IMR-90 (cell line): ENCODE results near the gene BECN2. TPM values are rescaled to one million over a fixed set of nuclear protein-coding genes. Genes with fewer than 3 reads are reported as not detected.

Experiments used
- ATAC-seq: fragments of 200-7000 bp; cut with Tn5 transposase; 2 replicates; pipeline ENCODE4 v1.9.1; 2020; ENCODE audit warnings: low read depth, mild to moderate bottlenecking, moderate library complexity
- BruUV-seq: library from RNA; stranded (reverse); fragments of 400-500 nt; replicated peaks from 2 replicates; lab custom pipeline; 2021; lab: Mats Ljungman, UMichigan
- CTCF ChIA-PET: fragments of 300-600 bp; formaldehyde crosslinking; extraction: SDS; loops from one replicate; lab custom pipeline; 2021; ENCODE audit warnings: antibody characterized with exemption; lab: Yijun Ruan, JAX
- POLR2A ChIA-PET: fragments of 300-600 bp; sonication (Branson Sonifier 250); formaldehyde crosslinking; loops from one replicate; lab custom pipeline; 2022; ENCODE audit warnings: antibody characterized with exemption; ENCODE audit not compliant: unreplicated experiment; lab: Charles Lee
- DNase-seq: peaks from one replicate; pipeline ENCODE4 v3.0.0; 2013
- H2AFZ ChIP-seq: replicated peaks from 2 replicates; pipeline ENCODE3; 2013; ENCODE audit warnings: low read length, mild to moderate bottlenecking; ENCODE audit not compliant: poor library complexity
- H2AK5ac ChIP-seq: 2 replicates; pipeline ENCODE4 v1.6.1; 2013; ENCODE audit warnings: low read depth, low read length, inconsistent platforms
- H2AK9ac ChIP-seq: replicated peaks from 2 replicates; pipeline ENCODE3; 2013; ENCODE audit warnings: mild to moderate bottlenecking, low read depth, low read length, moderate library complexity; ENCODE audit not compliant: poor library complexity
- H2BK120ac ChIP-seq: 2 replicates; pipeline ENCODE4 v1.6.1; 2013; ENCODE audit warnings: low read depth, low read length, inconsistent platforms
- H2BK15ac ChIP-seq: 3 replicates; pipeline ENCODE4 v1.6.1; 2013; ENCODE audit warnings: low read depth, low read length, inconsistent platforms
- H2BK20ac ChIP-seq: 2 replicates; pipeline ENCODE4 v1.6.1; 2013; ENCODE audit warnings: low read depth, mild to moderate bottlenecking, inconsistent platforms, low read length, moderate library complexity
- H2BK5ac ChIP-seq: 2 replicates; pipeline ENCODE4 v1.6.1; 2013; ENCODE audit warnings: mild to moderate bottlenecking, low read depth, low read length, inconsistent platforms; ENCODE audit not compliant: poor library complexity, severe bottlenecking
- H3K14ac ChIP-seq: replicated peaks from 2 replicates; pipeline ENCODE4 v1.6.1; 2013; ENCODE audit warnings: low read depth, low read length, inconsistent platforms
- H3K18ac ChIP-seq: 2 replicates; pipeline ENCODE4 v1.6.1; 2013; ENCODE audit warnings: low read depth, low read length, control low read depth
- H3K23ac ChIP-seq: 2 replicates; pipeline ENCODE4 v1.6.1; 2013; ENCODE audit warnings: low read depth, low read length, inconsistent platforms
- H3K27ac ChIP-seq: 2 replicates; pipeline ENCODE4 v1.5.1; 2013; ENCODE audit warnings: mild to moderate bottlenecking, control low read depth, low read length; ENCODE audit not compliant: insufficient read depth
- H3K27me3 ChIP-seq: 2 replicates; pipeline ENCODE4 v1.6.1; 2013; ENCODE audit warnings: low read length; ENCODE audit not compliant: control insufficient read depth, insufficient read depth
- H3K36me3 ChIP-seq: 2 replicates; pipeline ENCODE4 v1.6.1; 2013; ENCODE audit warnings: low read length, mixed read lengths; ENCODE audit not compliant: control insufficient read depth, insufficient read depth
- H3K4ac ChIP-seq: 2 replicates; pipeline ENCODE4 v1.6.1; 2013; ENCODE audit warnings: low read depth, low read length, inconsistent platforms
- H3K4me1 ChIP-seq: 2 replicates; pipeline ENCODE4 v1.6.1; 2013; ENCODE audit warnings: low read length, mixed read lengths; ENCODE audit not compliant: control insufficient read depth, insufficient read depth
- H3K4me2 ChIP-seq: 2 replicates; pipeline ENCODE4 v1.6.1; 2013; ENCODE audit warnings: low read depth, mild to moderate bottlenecking, control low read depth, low read length, moderate library complexity
- H3K4me3 ChIP-seq: 2 replicates; pipeline ENCODE4 v1.5.1; 2013; ENCODE audit warnings: low read depth, mild to moderate bottlenecking, control low read depth, low read length, moderate library complexity; ENCODE audit not compliant: insufficient read depth
- H3K56ac ChIP-seq: 2 replicates; pipeline ENCODE4 v1.6.1; 2013; ENCODE audit warnings: low read length, inconsistent platforms; ENCODE audit not compliant: insufficient read depth; ENCODE audit errors: extremely low read depth
- H3K79me1 ChIP-seq, 2 experiments: 2 replicates each; pipeline ENCODE4 v1.6.1; 2013; ENCODE audit warnings: low read length in 2 of 2, inconsistent platforms in 1 of 2, low read depth in 1 of 2
- H3K9ac ChIP-seq: 2 replicates; pipeline ENCODE4 v1.6.1; 2013; ENCODE audit warnings: low read depth, low read length, control low read depth
- H3K9me1 ChIP-seq: 2 replicates; pipeline ENCODE4 v1.6.1; 2013; ENCODE audit warnings: low read length, inconsistent platforms; ENCODE audit not compliant: insufficient read depth
- H3K9me3 ChIP-seq: 2 replicates; pipeline ENCODE4 v1.6.1; 2013; ENCODE audit warnings: low read length; ENCODE audit not compliant: control insufficient read depth, insufficient read depth
- H4K20me1 ChIP-seq: 2 replicates; pipeline ENCODE4 v1.6.1; 2013; ENCODE audit warnings: low read length, inconsistent platforms; ENCODE audit not compliant: insufficient read depth
- H4K5ac ChIP-seq: 2 replicates; pipeline ENCODE4 v1.6.1; 2013; ENCODE audit warnings: mild to moderate bottlenecking, low read depth, low read length, control low read depth
- H4K8ac ChIP-seq, 2 experiments: 2 replicates each; pipeline ENCODE4 v1.6.1; 2013; ENCODE audit warnings: low read depth in 2 of 2, low read length in 2 of 2, control low read depth in 1 of 2, inconsistent platforms in 1 of 2
- H4K91ac ChIP-seq: 2 replicates; pipeline ENCODE4 v1.6.1; 2013; ENCODE audit warnings: low read depth, low read length, inconsistent platforms; ENCODE audit not compliant: insufficient read depth
- BHLHE40 ChIP-seq: fragments of 150-350 bp; IDR thresholded peaks from 2 replicates; pipeline ENCODE4 v1.6.1; 2016; ENCODE audit warnings: mild to moderate bottlenecking, low read depth, low read length
- CEBPB ChIP-seq: IDR thresholded peaks from 2 replicates; pipeline ENCODE4 v1.6.1; 2012; ENCODE audit warnings: low read depth, low read length, improper control_type of control experiment
- CHD1 ChIP-seq: IDR thresholded peaks from 2 replicates; pipeline ENCODE4 v1.6.1; 2012; ENCODE audit warnings: low read depth, low read length, improper control_type of control experiment
- FOS ChIP-seq: fragments of 150-350 bp; IDR thresholded peaks from 2 replicates; pipeline ENCODE4 v1.6.1; 2016; ENCODE audit warnings: low read depth, low read length
- MAFK ChIP-seq: IDR thresholded peaks from 2 replicates; pipeline ENCODE4 v1.6.1; 2012; ENCODE audit warnings: low read depth, low read length, improper control_type of control experiment
- MAZ ChIP-seq: IDR thresholded peaks from 2 replicates; pipeline ENCODE4 v1.6.1; 2012; ENCODE audit warnings: low read depth, mild to moderate bottlenecking, low read length, improper control_type of control experiment, moderate library complexity, borderline replicate concordance
- MXI1 ChIP-seq: IDR thresholded peaks from 2 replicates; pipeline ENCODE4 v1.6.1; 2012; ENCODE audit warnings: low read depth, mild to moderate bottlenecking, low read length, moderate library complexity, borderline replicate concordance
- NFE2L2 ChIP-seq: fragments of 150-350 bp; IDR thresholded peaks from 2 replicates; pipeline ENCODE4 v1.6.1; 2016; ENCODE audit warnings: low read depth, mild to moderate bottlenecking, low read length
- POLR2A ChIP-seq: IDR thresholded peaks from 2 replicates; pipeline ENCODE4 v1.6.1; 2012; ENCODE audit warnings: mild to moderate bottlenecking, low read depth, low read length
- RAD21 ChIP-seq: IDR thresholded peaks from 2 replicates; pipeline ENCODE4 v1.6.1; 2012; ENCODE audit warnings: low read length, improper control_type of control experiment
- RCOR1 ChIP-seq: IDR thresholded peaks from 2 replicates; pipeline ENCODE4 v1.6.1; 2012; ENCODE audit warnings: mild to moderate bottlenecking, low read length, improper control_type of control experiment; ENCODE audit not compliant: insufficient replicate concordance
- RFX5 ChIP-seq: IDR thresholded peaks from 2 replicates; pipeline ENCODE4 v1.8.0; 2012; ENCODE audit warnings: low read depth, mild to moderate bottlenecking, low read length, moderate library complexity
- SMC3 ChIP-seq: fragments of 150-350 bp; IDR thresholded peaks from 2 replicates; pipeline ENCODE4 v1.6.1; 2016; ENCODE audit warnings: low read depth, mild to moderate bottlenecking, antibody characterized with exemption, low read length, moderate library complexity
- WGBS, 2 experiments: methylation state at CpG; one replicate each; pipeline versions ENCODE4 v1.1.5 to v1.1.7; 2013; ENCODE audit warnings: missing lambda C conversion rate in 2 of 2; ENCODE audit not compliant: insufficient read length in 1 of 2; ENCODE audit errors: extremely low coverage in 2 of 2; 5-methylcytosine and 5-hydroxymethylcytosine counted together
- dilution Hi-C: fragments of 300-500 bp; cut with HindIII; formaldehyde crosslinking; loops from one replicate; pipeline ENCODE4 v1.14.3; 2018; ENCODE audit warnings: low sequenced_read_pairs; ENCODE audit not compliant: unreplicated experiment
- in situ Hi-C: fragments of 300-500 bp; cut with MboI; formaldehyde crosslinking; loops from 3 replicates; pipeline ENCODE4 v1.14.3; 2019; ENCODE audit warnings: low sequenced_read_pairs, inconsistent platforms, mixed read lengths
- intact Hi-C: fragments of 100-400 bp; cut with micrococcal nuclease; formaldehyde crosslinking; loops from 2 replicates; pipeline ENCODE4 v1.10.0; 2022
- polyA plus RNA-seq, 3 experiments: library from polyadenylated mRNA; depleted of rRNA; stranded (reverse); fragments of >200 nt; gene quantifications; 2 replicates each; pipeline ENCODE4 v1.2.3, GENCODE V29; 2012; ENCODE audit warnings: low replicate concordance in 1 of 3
- total RNA-seq: library from RNA; depleted of rRNA; stranded (reverse); fragments of >200 nt; gene quantifications from 2 replicates; pipeline ENCODE4 v1.2.3, GENCODE V29; 2012
- TF ChIP-seq, protein P1 (sequence below): fragments of 150-350 bp; IDR thresholded peaks from 2 replicates; pipeline ENCODE4 v1.6.1; 2016; ENCODE audit warnings: low read depth, mild to moderate bottlenecking, low read length, moderate library complexity, borderline replicate concordance

Gene BECN2
- total and polyA plus RNA-seq, 2 of the 4 experiments (the other 2 are of a cell fraction): not detected

GRCh38 chr1:241976229-241976628 is 18.7 kb downstream of the BECN2 start:
- no peaks in the 10 kb centered on the region for H3K79me1 ChIP-seq
- H3K9ac ChIP-seq: no peak overlapping the region
- no peak overlapping the region for H3K4ac ChIP-seq
- H3K56ac ChIP-seq: no peak overlapping the region
- ChIA-PET POLR2A (no interaction called here), CTCF (no interaction called here)
- no peak overlapping the region for H3K23ac ChIP-seq
- H4K5ac ChIP-seq: no peak overlapping the region
- in situ Hi-C loops: loop anchor here (25.0 kb wide), 1 partner anchor 439 kb away; the partner anchor contains the start of gene KMO
- no TSS peak for BruUV-seq
- H2BK20ac ChIP-seq: no peak overlapping the region
- no CpG with 5 or more reads among the region's 6 CpGs for WGBS, 2 experiments
- H2AFZ ChIP-seq: no peak overlapping the region
- no peak overlapping the region for H4K91ac ChIP-seq
- H3K27me3 ChIP-seq: no peaks in the 10 kb centered on the region
- intact Hi-C loops: no loop called here
- H4K8ac ChIP-seq: no peak overlapping the region
- H2AK9ac ChIP-seq: no peak overlapping the region
- no peak overlapping the region for H3K4me2 ChIP-seq
- no peaks in the 10 kb centered on the region for H3K4me1 ChIP-seq
- H3K14ac ChIP-seq: no peak overlapping the region
- H2BK15ac ChIP-seq: no peak overlapping the region
- H2BK5ac ChIP-seq: no peak overlapping the region
- no peak overlapping the region for H3K18ac ChIP-seq
- no peaks in the 10 kb centered on the region for H3K36me3 ChIP-seq
- H3K9me1 ChIP-seq: no peaks in the 10 kb centered on the region
- peaks cover 4% of the 10 kb centered on the region; the same call in 1 of the 2 replicates for H3K9me3 ChIP-seq
- DNase-seq (no peak), ATAC-seq (no peak)
- no peak overlapping the region for H3K4me3 ChIP-seq
- TF ChIP-seq RFX5 (no peak), RAD21 (no peak), SMC3 (no peak), MXI1 (no peak), CHD1 (no peak), MAZ (no peak), BHLHE40 (no peak), NFE2L2 (no peak), POLR2A (no peak), MAFK (no peak), CEBPB (no peak), FOS (no peak), RCOR1 (no peak)
- TF ChIP-seq, protein P1, sequence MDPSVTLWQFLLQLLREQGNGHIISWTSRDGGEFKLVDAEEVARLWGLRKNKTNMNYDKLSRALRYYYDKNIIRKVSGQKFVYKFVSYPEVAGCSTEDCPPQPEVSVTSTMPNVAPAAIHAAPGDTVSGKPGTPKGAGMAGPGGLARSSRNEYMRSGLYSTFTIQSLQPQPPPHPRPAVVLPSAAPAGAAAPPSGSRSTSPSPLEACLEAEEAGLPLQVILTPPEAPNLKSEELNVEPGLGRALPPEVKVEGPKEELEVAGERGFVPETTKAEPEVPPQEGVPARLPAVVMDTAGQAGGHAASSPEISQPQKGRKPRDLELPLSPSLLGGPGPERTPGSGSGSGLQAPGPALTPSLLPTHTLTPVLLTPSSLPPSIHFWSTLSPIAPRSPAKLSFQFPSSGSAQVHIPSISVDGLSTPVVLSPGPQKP: no peak
- no peak overlapping the region for H2AK5ac ChIP-seq
- no peak overlapping the region for H2BK120ac ChIP-seq
- dilution Hi-C loops: no loop called here
- no peaks in the 10 kb centered on the region for H4K20me1 ChIP-seq
- no peak overlapping the region for H3K27ac ChIP-seq
